Activated T-cell treated with anti-CD3 and anti-CD28 coated beads for 4 hours (primary cell): ENCODE measurements around the gene SEMA5B.

Experiments used
- DNase-seq: peaks from one replicate; pipeline ENCODE4 v3.0.0-alpha.2; 2020

SEMA5B gene

DNA sequence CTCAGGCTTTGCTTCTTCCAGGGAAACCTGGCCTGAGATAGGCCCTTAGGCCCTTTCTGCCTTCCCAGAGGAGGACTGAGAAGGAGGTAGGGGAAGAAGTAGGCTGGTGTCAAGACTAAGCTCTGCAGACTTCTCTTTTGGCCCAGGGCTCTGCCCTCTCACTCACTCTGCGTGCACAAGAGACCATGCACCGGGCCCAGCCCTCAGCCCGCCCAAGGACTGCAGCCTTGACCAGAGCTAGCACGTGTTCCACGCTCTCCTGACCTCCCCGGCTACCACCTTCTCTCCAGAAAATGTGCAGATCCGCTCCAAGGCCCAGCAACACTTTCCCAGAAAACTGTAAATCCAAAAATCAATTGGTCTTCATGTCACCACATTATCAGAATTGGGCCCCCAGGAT is 59.8 kb downstream of the SEMA5B start:
- no peak for DNase-seq

DNA sequence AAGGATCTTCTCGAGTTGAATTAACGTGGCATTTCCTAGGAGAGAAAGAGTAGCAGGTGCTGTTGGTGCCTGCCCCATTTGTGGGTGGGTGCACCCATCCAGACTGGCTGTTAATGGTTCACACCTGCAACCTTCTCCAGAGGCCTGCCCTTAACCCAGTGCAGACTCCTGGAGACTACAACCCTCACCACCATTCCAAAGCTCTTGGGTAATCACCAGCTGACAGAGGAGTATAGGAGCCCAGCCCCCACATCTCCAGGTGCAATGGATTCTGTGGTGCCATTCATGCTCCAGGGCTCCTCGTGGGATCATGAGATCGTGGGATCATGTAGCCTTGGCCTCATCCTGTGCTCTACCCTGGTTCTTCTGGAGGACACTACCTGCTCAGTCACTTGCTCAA is 60.2 kb downstream of the SEMA5B start:
- DNase-seq = no peak

GRCh38 chr3:122966045-122966444 is 61.5 kb downstream of the SEMA5B start:
- no peak for DNase-seq

- no peak for DNase-seq
These were observed 62.8 kb downstream of the SEMA5B start for GRCh38 chr3:122964811-122965210.

DNA sequence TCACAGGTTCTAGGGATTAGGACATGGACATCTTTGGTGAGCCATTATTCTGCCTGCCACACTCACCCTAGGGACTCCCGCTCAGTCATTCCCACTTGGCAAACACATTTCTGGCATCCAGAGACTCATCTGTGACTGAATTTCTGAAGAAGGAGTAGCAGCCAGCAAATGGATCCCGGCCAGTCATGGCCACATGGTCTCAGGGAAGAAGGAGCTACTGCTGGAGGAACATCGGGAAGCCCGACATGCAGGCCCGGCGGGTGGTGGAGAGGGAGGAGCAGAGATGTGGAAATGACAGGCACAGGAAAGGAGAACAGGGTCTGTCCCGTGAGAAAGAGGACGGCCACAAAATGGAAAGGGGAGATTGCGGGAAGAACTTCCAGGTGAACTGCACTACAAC is 65.4 kb downstream of the SEMA5B start:
- no peak for DNase-seq

- no peak for DNase-seq
These were observed 66.4 kb downstream of the SEMA5B start for GRCh38 chr3:122961146-122961545.

DNA sequence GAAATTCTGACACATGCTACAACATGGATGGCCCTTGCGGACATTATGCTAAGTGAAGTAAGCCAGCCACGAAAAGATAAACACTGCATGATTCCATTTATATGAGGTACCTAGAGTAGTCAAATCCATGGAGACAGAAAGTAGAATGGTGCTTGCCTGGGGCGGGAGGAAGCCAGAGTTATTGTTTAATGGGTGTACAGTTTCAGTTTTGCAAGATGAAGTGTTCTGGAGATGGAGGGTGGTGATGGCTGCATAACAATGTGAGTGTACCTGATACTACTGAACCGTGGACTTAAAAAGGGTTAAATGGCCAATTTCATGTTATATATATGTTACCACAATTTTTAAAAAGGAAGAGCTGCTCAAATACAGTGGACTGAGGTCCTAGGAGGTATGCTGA is 66.9 kb downstream of the SEMA5B start:
- DNase-seq = no peak

DNA sequence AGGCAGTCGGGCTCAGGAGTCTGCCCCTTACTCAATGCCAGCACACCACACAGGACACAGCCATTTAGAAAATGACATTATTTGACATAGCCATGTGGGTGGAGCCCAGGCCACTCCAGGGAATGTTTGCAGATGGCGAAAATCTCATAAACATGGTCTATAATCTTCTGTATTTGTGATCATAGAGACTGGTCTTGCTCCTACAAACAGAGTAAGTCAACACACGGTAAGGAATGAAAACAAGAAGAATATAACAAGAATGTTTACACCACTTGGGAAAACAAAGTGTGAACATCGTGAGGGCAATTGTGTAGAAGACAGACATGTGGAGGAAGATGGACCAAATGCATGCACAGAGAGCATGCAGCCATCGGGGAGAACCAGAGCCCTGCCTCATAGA is 68.2 kb downstream of the SEMA5B start:
- DNase-seq = no peak

DNA sequence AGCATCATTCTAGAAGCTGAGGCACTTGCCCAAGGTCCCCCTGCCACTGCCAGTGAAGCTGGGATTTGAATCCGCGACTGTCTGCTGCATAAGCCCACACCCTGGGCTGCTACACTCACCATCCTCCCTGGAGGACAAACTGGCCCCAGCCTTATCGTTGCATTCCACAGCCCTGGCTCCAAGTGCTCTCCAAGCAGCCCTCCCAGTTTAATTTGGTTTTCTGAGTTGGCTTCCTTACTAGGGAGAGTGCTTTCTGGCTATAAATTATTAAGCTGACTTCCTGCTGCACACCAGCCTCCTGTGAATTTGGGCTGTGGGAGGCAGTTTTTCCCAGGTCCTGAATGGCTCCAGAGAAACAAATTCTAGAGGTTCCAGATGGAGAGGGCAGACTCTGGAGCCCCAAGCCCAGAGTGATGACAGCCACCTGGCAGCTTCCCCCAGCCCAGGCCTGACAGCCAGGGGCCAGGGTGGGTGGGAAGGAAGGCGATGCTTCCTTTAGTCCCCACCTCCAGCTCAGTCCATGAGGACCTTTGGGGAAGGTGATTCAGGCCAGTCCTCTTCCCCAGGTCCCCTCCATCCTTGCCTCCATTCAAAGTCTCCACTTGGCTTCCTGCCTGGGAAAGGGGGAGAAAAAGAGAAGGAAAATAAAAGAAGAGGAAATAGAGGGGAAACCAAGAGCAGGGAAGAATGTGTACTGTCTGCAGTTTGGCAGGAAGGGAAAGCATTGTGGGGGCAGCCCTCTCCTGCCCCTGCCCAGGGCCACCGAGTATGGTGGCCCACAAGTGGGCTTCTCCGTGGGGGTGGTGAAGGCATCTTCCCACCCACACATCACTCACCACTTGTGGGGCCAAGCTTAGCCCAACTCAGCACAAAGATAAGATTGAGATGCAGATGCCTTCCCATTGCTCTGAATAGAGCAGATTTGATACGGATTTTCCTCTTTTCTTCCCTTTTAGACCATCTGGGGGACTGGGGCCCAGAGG is 69.6 kb downstream of the SEMA5B start:
- no peak for DNase-seq

DNA sequence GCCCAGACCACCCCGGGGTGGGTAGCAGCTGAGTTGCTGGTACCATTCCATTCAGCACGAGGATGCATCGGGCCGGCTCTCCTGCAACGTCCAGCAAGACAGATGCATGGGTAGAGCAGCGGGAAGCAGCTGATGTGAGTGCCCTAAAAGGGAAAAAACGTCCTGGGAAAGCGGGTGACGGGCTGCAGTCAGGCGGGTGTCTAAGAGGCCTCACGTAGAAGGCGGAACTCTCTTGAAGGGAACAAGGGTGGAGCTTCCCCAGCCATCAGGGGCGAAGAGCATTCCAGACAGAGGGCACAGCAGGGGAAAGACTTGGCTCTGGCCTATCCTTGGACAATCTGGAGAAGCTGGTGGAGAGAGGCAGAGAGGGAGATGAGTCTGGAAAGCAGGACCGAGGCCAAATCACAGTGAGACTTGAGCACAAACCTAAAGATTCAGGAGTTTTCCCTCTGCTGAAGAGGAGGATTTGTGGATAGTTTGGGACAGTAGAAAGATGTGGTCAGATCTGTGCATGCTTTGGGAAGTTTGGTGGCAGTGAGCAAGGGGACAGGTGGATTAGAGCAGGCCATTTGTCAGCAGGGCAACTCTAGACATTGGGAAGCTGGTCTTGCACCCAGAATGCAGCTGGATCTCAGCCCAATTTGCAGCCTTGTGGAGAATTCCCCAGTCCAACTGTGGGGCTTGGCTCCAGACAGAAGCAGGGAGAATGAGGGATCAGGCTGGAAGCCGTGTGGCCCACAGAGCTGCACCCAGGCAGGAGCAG is 70.7 kb downstream of the SEMA5B start:
- no peak for DNase-seq

GRCh38 chr3:122955916-122956692 is 71.5 kb downstream of the SEMA5B start:
- DNase-seq = no peak

DNA sequence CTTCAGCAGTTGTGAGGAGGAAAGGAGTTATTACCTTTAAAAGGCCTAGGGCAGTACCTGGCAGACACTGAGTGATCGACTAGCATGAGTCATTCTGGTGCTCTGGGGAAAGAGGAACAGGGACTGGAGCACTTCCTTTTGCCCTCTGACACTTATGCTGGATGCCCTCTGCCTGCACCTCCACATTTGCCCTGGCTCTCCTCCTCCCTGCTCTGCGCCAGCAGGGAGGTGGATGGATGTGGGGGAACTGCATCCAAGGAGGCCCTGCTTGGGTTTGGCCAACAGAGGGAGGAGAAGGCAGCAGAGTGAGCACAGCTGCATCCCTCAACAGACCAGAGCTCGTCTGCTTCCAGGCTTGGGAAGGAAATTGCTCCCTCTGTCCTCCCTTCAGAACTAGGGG is 75.0 kb downstream of the SEMA5B start:
- DNase-seq = no peak

DNA sequence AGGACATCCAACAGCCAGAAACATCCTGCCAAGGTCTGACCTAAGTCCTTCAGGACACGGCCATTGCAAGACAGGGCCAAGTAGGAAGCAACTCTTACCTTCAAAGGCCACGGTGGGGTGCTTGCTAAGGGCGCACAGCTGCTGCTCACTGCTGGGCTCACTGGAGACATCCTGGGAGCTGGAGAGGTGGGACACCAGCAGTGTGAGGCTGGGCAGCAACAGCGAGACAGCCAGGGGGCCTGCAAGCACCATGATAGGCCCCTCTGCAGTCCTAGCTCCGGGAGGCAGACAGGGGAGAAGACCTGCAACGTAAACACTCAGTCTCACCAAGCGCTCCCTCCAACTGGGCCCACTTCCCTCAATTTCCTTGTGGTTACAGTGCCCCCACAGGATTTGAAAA is 79.2 kb downstream of the SEMA5B start:
- no peak for DNase-seq

GRCh38 chr3:122947738-122948137 is 79.8 kb downstream of the SEMA5B start:
- no peak for DNase-seq

DNA sequence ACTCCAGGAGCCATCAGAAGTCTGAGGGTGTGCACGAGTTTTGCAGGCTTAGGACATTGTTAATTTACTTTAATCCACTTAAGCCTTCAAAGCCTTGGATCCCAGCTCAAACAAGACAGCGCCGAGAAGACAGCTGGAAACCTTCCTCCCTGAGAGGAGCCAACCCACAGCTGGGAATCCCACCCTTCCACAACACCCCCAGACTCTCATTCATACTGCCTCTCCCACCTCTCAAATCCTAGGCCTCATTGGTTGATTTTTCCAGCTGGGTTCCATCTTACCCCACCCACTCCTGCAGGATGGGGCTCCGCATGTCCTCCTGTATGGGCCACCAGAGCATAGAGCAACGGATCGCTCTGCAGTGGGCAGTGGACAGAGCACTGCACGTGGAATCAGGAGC is 80.4 kb downstream of the SEMA5B start:
- DNase-seq = no peak

GRCh38 chr3:122946185-122946584 is 81.4 kb downstream of the SEMA5B start:
- no peak for DNase-seq

- no peak for DNase-seq
These were observed 82.3 kb downstream of the SEMA5B start for GRCh38 chr3:122945230-122945629.

- DNase-seq = no peak
These were observed 82.8 kb downstream of the SEMA5B start for GRCh38 chr3:122944671-122945161.

GRCh38 chr3:122943828-122944190 is 83.8 kb downstream of the SEMA5B start:
- no peak for DNase-seq

DNA sequence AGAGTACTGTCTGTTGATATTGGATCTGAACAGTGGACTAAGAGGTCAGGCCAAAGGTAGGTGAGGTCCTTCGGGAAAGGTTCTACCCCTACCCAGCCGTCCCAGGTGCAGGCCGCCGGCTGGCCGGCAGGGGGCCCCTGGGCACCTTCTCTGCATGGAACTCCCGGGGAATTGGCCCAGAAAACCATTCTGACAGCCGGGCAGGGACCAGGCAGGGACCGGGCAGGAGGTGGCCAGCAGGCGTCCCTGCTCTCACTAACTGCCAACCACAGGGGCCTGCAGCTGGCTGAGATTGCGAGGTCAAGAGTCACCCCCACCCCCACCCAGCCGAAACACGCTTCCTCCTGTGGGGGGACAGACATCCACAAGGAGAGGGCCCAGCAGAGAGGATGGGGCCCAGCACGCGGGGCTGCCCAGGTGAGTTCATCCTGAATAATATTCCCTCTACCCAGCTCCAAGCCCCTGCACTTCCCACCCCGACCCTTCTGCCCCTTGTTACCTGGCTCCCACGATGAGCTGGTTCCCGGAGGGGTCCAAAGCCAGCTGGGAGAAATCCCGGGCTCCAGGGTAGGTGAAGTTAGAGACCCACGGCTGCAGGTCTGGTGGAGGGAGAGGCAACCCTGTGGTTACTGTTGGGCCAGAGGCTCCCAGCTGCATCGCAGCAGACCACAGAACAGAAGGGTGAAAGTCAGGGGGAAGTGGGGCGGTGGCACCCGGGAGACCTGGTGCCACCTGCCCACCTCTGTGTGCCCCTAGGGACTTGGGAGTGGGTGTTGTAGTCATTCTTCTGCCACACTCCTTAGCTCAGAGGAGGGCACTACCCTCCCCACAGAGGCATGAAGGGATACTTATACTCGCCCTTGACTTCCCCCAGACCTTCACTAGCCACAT is 84.4 kb downstream of the SEMA5B start:
- no peak for DNase-seq

DNA sequence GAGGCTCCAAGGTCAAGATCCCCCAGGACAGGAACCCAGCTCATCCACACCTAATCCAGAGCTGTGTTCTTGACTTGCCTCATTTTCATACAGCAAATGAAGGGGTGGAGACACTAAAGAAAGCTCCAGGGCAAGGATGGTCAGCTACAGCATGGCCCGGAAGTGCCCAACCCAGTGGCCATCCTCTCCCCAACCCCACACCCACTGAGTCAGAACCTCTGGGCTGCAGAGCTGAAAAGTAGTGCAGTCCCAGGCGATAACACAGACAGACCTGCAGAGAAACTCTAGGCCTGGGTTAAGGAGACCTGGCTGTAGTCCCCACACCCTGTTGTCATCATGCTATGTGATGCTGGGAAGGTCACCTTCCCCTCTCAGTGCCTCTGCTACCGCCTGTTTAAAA is 85.3 kb downstream of the SEMA5B start:
- no peak for DNase-seq
